ENCODE measurements around the gene DLG5. TPM values are rescaled to one million over a fixed set of nuclear protein-coding genes. Genes with fewer than 3 reads are reported as not detected.
A peak's percentile ranks its signal among the peaks of the same experiment; 100 is the strongest.

DLG5 gene
- polyA plus RNA-seq, 1 of the 3 experiments (the other 2 are of a cell fraction), result 31.3 TPM

GRCh38 chr10:77969114-77969513 is 42.6 kb upstream of the DLG5 start:
- no peak overlapping the region for H3K9ac ChIP-seq
- H3K36me3 ChIP-seq (replicated peaks in 1 of 2; ENCODE audit: control insufficient read depth in 1 of 2, insufficient read depth in 2 of 2, low read length in 1 of 2), result peaks cover 0 to 4% of the 10 kb centered on the region in 2 experiments
- TF ChIP-seq TEAD4 (IDR thresholded peaks at IDR 0.05; ENCODE audit: borderline replicate concordance, insufficient read depth), result no peak
- TF ChIP-seq REST (IDR thresholded peaks at IDR 0.05; ENCODE audit: low read depth, low read length), result no peak
- TF ChIP-seq GATA2 (CRISPR knock-in tag; IDR thresholded peaks at IDR 0.05), result peak; percentile 42
- TF ChIP-seq EP300 (IDR thresholded peaks at IDR 0.05; ENCODE audit: borderline replicate concordance in 1 of 2, low read depth in 1 of 2, low read length in 1 of 2), result no peak
- no peak for TF ChIP-seq POLR2AphosphoS5 (IDR thresholded peaks at IDR 0.05; ENCODE audit: low read depth, low read length)
- no peak for TF ChIP-seq MEF2A (IDR thresholded peaks at IDR 0.05; ENCODE audit: borderline replicate concordance, low read depth)
- no peak for TF ChIP-seq YY1 (IDR thresholded peaks at IDR 0.05; ENCODE audit: low read depth)
- no peaks in the 10 kb centered on the region for H3K9me3 ChIP-seq
- CTCF ChIA-PET, result interaction anchor here (1.7 kb wide), 1 partner anchor 257 kb away, joined by 4 read pairs; no protein-coding TSS in a partner anchor
- H3K27ac ChIP-seq (ENCODE audit: low read depth in 2 of 2, low read length in 1 of 2), result peak overlapping the region in 1 of 2 experiments; percentile 51; a peak in 2 of 4 replicates
- H3F3A ChIP-seq (replicated peaks; ENCODE audit: insufficient read depth), result peaks cover 19% of the 10 kb centered on the region
- no peak overlapping the region for H3K4me2 ChIP-seq
- no peaks in the 10 kb centered on the region for H4K20me1 ChIP-seq (ENCODE audit: insufficient read depth)
- peaks cover 10 to 16% of the 10 kb centered on the region in 2 experiments; a peak in 3 of 4 replicates for H3K4me1 ChIP-seq (ENCODE audit: control insufficient read depth in 1 of 2, insufficient read depth in 2 of 2, low read depth in 1 of 2, low read length in 1 of 2)
- no peaks in the 10 kb centered on the region for H3K9me2 ChIP-seq
- WGBS (ENCODE audit: low lambda C conversion rate), result 97% methylated on average over 3 of the region's 4 CpGs
- DNase-seq, result no peak
- no peak overlapping the region for H2AFZ ChIP-seq (ENCODE audit: low read depth)
- H3K79me2 ChIP-seq (ENCODE audit: insufficient read depth), result no peaks in the 10 kb centered on the region
- no peaks in the 10 kb centered on the region for H3K27me3 ChIP-seq (ENCODE audit: insufficient read depth)
- no peak overlapping the region for H3K4me3 ChIP-seq (ENCODE audit: low read depth in 2 of 2, low read length in 1 of 2)
- POLR2A ChIA-PET, result interaction anchor here (0.8 kb wide), 1 partner anchor 15 kb away, joined by 3 read pairs; no protein-coding TSS in a partner anchor

DNA sequence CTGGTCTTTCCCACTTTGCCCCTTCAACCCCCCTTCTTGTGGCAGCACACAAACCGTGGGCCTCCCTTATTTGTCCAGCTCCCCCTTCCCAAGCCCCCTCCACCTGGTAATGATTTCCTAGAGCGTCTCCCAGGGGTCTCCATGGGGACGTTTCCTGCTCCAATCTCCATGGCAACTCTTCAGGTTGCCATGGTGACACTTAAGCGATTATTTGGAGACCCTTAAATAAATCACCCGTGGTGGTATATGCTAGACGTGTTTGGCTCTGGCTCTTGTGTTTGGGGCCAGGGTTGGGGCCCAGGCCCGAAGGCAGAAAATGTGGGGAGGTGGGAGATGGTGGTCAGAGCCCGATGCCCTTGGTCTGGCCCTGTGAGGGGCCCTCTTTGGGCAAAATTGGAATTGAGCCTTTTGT is 41.1 kb upstream of the DLG5 start:
- POLR2A ChIA-PET, result no interaction called here
- CTCF ChIA-PET, result interaction anchor here (1.3 kb wide), 1 partner anchor 121 kb away, joined by 3 read pairs; no protein-coding TSS in a partner anchor
- no peak for TF ChIP-seq SIN3A (IDR thresholded peaks at IDR 0.05; ENCODE audit: borderline replicate concordance, low read depth, low read length)
- no peak for TF ChIP-seq FOXM1 (IDR thresholded peaks at IDR 0.05; ENCODE audit: low read depth)
- no peak for TF ChIP-seq RXRA (IDR thresholded peaks at IDR 0.05; ENCODE audit: borderline replicate concordance, low read depth)
- TF ChIP-seq RCOR1 (IDR thresholded peaks at IDR 0.05; ENCODE audit: low read length), result no peak
- no peak for TF ChIP-seq YY1 (IDR thresholded peaks at IDR 0.05; ENCODE audit: low read depth)
- no peak for TF ChIP-seq PBX3 (IDR thresholded peaks at IDR 0.05)
- TF ChIP-seq REST (IDR thresholded peaks at IDR 0.05; ENCODE audit: low read depth, low read length), result no peak
- no peak for TF ChIP-seq ELF1 (IDR thresholded peaks at IDR 0.05)
- TF ChIP-seq MEF2A (IDR thresholded peaks at IDR 0.05; ENCODE audit: borderline replicate concordance, low read depth), result no peak
- no peak for TF ChIP-seq RAD21 (IDR thresholded peaks at IDR 0.05; ENCODE audit: low read length)
- TF ChIP-seq MXI1 (IDR thresholded peaks at IDR 0.05; ENCODE audit: low read depth, low read length), result no peak
- TF ChIP-seq CHD2 (IDR thresholded peaks at IDR 0.05; ENCODE audit: low read length, partially characterized antibody), result no peak
- no peak for TF ChIP-seq FOSL2 (IDR thresholded peaks at IDR 0.05; ENCODE audit: borderline replicate concordance, low read depth)
- TF ChIP-seq SMC3 (IDR thresholded peaks at IDR 0.05; ENCODE audit: low read depth, low read length), result no peak
- TF ChIP-seq GATA2 (CRISPR knock-in tag; IDR thresholded peaks at IDR 0.05), result no peak
- TF ChIP-seq RFX5 (IDR thresholded peaks at IDR 0.05; ENCODE audit: low read length), result no peak

More for the DNA sequence above, 41.1 kb upstream of the DLG5 start:
- WGBS (ENCODE audit: low lambda C conversion rate), result 52% methylated on average over 8 of the region's 8 CpGs
- peaks cover 0 to 4% of the 10 kb centered on the region in 2 experiments for H3K36me3 ChIP-seq (replicated peaks in 1 of 2; ENCODE audit: control insufficient read depth in 1 of 2, insufficient read depth in 2 of 2, low read length in 1 of 2)
- H2AFZ ChIP-seq (ENCODE audit: low read depth), result no peak overlapping the region
- H3K4me2 ChIP-seq, result no peak overlapping the region
- H3K9me3 ChIP-seq, result no peaks in the 10 kb centered on the region
- DNase-seq, result peak; percentile 47
- H3K4me3 ChIP-seq (ENCODE audit: low read depth in 2 of 2, low read length in 1 of 2), result no peak overlapping the region
- no peaks in the 10 kb centered on the region for H3K27me3 ChIP-seq (ENCODE audit: insufficient read depth)
- H3K27ac ChIP-seq (ENCODE audit: low read depth in 2 of 2, low read length in 1 of 2), result no peak overlapping the region
- H4K20me1 ChIP-seq (ENCODE audit: insufficient read depth), result no peaks in the 10 kb centered on the region
- H3K4me1 ChIP-seq (ENCODE audit: control insufficient read depth in 1 of 2, insufficient read depth in 2 of 2, low read depth in 1 of 2, low read length in 1 of 2), result peaks cover 10 to 16% of the 10 kb centered on the region in 2 experiments; a peak in 3 of 4 replicates
- no peaks in the 10 kb centered on the region for H3K9me2 ChIP-seq
- H3K79me2 ChIP-seq (ENCODE audit: insufficient read depth), result no peaks in the 10 kb centered on the region
- H3F3A ChIP-seq (replicated peaks; ENCODE audit: insufficient read depth), result peaks cover 14% of the 10 kb centered on the region
- H3K9ac ChIP-seq, result no peak overlapping the region
